HG03045 (cell line): ENCODE measurements around the gene DLG2.

Experiments used
- ATAC-seq: cut with Tn5 transposase; IDR thresholded peaks from one replicate; pipeline ENCODE4 v1.9.1; 2021; ENCODE audit warnings: mild to moderate bottlenecking, moderate library complexity; ENCODE audit not compliant: unreplicated experiment

Gene DLG2

GRCh38 chr11:83538286-83538685 lies 2088.9 kb downstream of the DLG2 start:
- no peak for ATAC-seq

- ATAC-seq: no peak
These were observed 2090.0 kb downstream of the DLG2 start for GRCh38 chr11:83537131-83537610.

DNA sequence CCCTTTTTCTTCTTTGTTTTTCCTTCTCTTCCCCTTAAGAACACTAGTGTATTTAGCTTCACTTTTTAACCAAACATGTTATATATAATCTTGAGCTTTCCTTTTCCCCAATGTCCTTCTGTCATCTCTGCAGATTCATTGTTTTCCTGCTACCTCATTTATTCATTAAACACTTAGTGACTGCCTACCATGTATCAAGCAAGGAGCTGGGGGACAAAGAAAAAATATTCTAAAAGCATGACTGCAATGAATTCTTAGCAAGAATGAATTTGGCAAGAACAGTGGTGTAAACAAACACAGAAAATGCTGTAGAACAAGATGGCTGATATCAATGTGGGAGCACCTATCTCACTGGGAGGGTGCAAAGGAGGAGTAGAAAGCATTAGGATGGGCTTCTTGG lies 2094.0 kb downstream of the DLG2 start:
- ATAC-seq: no peak

DNA sequence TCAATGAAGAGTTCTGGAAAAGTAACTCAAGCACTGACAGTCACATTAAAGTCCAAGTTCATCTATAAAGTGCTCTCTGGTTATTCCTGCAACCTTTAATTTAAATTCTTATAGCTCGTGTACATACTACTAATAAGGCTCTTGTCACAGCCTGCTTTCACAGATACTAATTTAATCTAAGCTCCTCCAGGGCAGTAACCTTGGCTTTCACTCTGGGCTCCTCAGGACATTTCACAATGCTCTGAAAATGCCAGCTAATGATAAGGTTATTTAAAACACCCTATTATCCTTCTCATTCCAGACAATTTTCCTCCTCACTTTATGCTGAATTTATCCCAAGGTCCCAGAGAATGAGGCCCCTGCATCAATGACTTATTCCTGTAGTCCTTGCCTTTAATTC lies 2098.3 kb downstream of the DLG2 start:
- no peak for ATAC-seq

DNA sequence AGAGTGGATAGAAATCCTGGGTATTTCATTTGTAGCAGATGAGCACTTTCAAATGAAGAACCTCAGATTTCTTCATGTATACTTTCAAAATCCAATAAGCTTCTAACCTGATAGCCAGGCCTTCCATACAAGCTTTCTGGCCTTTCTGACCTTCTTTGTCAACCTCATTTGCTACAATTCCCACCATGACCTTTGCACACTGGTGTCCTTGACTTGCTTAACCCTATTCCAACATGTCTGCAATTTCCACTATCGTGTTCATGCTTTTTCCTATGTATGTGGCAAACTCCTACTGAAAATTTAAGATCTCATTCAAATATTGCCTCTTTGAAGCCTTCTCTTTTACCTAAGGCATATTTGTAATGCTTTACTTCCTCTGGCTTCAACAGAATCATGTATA lies 2098.9 kb downstream of the DLG2 start:
- no peak for ATAC-seq

GRCh38 chr11:83523676-83524075 lies 2103.5 kb downstream of the DLG2 start:
- no peak for ATAC-seq

DNA sequence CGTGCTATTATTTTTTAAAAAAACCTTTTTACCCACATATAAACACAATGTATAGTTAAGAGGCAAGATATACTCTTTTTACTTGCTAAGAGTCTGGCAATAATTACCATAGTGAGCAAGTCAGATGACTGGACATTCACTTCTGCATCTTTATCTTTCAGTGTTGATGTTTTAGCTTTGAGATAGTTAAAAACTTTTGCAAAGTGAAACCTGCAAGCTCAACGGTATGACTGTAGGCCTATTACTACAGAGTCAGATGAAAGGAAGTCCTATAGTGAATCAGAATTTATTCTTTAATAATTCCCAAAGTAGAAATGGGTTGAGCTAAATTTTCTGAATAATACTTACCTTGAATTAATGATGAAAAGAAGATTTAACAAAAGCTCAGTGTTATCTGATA lies 2104.2 kb downstream of the DLG2 start:
- no peak for ATAC-seq

- no peak for ATAC-seq
These were observed 2105.2 kb downstream of the DLG2 start for GRCh38 chr11:83521647-83522596.

GRCh38 chr11:83520849-83521248 lies 2106.3 kb downstream of the DLG2 start:
- ATAC-seq: no peak

DNA sequence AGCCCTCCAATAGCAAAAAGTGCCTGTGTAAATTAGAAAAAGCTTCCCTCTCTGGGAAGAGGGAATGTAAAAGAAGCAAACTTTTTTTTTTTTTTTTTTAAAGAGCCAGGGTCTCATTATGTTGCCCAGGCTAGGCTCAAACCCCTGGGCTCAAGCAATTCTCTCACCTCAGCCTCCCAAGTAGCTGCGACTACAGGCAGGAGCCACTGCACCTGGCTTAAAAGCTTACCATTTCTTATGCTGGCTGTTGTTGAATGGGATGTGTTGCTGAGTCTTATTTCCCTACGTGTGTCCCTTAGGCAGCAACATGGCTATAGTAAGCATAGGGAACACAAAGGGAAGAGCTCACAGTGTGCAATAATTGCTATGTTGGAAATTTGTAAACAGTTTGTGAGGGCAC lies 2115.5 kb downstream of the DLG2 start:
- no peak for ATAC-seq

- ATAC-seq: no peak
These were observed 2116.3 kb downstream of the DLG2 start for GRCh38 chr11:83510530-83511460.

DNA sequence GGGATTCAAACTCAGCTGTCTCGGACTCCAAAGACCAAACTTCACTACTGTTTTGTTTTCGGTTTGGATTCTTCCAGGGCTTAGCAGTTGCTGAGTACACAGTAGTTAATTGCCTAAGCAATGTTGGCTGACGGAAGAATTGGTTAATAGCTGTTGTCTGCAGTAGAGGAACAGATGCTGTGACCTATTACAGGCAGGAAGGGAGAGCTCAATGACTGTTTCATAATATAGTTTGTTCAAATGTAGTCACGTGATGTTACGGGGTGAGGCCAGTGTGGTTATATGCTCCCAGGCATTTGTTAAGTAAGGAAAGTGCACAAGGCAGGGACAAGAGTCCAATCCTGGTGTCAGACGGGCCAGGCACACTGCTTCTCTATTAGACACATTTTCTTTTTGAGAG lies 2118.3 kb downstream of the DLG2 start:
- no peak for ATAC-seq

GRCh38 chr11:83502041-83502440 lies 2125.1 kb downstream of the DLG2 start:
- ATAC-seq: no peak

DNA sequence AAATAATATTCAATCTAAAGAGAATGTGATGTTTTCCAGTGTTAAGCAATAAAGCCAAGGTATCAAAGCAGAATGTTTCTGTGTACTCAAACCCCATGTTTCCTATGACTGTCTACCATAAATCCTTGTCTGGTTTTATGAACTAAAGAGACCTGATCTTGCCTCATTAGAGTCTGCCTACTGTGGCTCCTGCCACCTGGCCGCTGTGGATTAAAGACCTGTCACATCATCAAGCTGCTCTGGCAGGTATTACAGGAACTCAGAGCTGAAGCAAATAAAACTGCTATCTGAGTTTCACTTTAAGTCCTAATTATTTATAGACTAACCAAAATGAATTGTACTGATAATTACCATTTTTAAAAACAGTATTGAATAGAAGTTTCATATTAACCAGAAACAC lies 2133.2 kb downstream of the DLG2 start:
- ATAC-seq: no peak

GRCh38 chr11:83493034-83493433 lies 2134.1 kb downstream of the DLG2 start:
- no peak for ATAC-seq

GRCh38 chr11:83483808-83484207 lies 2143.3 kb downstream of the DLG2 start:
- no peak for ATAC-seq

DNA sequence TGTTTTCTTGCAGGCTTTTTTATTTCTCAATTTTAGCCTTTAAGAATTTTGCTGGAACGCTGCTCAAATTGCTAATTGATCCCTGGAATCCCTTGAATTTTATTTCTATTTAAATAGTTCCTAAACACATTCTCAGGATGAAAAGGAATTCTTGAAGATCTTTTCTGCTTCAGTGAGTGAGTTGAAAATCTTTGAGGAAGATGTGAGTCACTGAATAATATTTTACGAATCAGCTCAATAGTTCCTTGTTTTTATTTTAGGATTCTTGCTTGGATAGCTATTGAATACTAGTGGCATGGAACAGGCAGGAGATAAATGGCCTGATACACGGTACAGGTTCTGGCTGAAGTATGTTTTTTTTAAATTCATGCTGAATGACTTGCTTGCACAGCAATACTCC lies 2146.3 kb downstream of the DLG2 start:
- no peak for ATAC-seq

- no peak for ATAC-seq
These were observed 2146.9 kb downstream of the DLG2 start for GRCh38 chr11:83480251-83480650.

DNA sequence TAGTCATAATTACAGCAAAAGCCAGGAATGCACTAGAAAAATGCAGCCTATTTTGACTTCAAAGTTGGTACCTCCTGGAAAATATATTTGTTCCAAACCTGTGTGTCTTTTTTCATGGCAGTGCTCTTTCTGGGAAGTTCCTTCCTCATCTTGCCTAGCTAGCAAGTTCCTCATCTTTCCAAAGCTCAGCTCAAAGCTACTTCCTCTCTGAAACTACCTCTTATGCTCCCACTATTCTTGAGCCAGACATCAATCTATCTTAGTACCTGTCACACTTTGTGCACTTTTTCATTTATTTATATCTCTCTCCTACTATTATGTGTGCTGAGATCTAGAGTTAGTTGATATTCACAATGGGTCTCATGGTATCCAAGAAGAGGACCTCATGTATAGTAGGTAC lies 2149.4 kb downstream of the DLG2 start:
- no peak for ATAC-seq

GRCh38 chr11:83475760-83476159 lies 2151.4 kb downstream of the DLG2 start:
- ATAC-seq: no peak

DNA sequence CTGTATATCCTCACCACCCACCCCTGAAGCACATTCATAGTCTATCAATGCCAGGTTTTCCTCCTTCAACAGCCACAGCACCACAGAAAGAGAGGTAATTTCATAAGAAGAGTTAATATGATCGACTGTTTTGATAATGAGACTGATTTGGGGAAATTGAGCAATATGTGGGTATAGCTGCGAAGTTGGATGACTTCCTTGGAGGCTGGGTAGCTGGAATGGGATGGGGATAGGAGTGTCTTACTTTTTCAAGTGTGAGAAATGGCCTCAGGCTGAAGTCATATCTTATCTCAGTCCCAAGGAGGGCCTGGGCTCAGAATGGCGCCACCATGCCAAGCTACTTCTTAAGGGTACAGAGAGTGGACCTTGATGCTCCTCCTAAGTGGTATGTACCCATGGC lies 2153.4 kb downstream of the DLG2 start:
- ATAC-seq: no peak

DNA sequence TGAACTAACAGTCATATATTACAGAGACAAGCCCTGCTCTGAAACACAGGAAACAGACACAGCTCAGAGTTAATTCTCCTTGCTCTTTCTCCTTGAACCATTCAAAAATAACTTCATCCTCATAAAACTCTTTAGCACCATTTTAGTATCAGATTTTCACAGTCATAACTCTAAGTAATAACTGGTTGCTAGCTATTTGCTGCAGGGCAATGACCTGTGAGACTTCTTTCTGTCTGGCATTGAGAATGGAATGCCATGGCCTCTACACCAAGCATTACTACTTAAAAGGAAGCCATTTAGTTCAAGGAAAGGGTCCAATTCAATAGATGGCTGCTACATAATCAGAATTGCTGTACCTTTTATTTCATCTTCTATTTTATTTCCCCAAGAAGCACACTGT lies 2154.3 kb downstream of the DLG2 start:
- ATAC-seq: no peak
